Cardiac muscle cell (in vitro differentiated cells and primary cell): ENCODE results near the gene NFKBIZ. TPM values are rescaled to one million over a fixed set of nuclear protein-coding genes. Genes with fewer than 3 reads are reported as not detected.

Experiments
- DNase-seq, 2 donors: peaks; one replicate each; pipeline versions ENCODE4 v3.0.0 to v3.0.0-alpha.2; 2010 to 2017; ENCODE audit warnings: low read depth in 1 of 2, low spot score in 1 of 2
- H3K27ac ChIP-seq: fragments of 200-600 bp; sonication (generic); 2 replicates; pipeline ENCODE4 v1.5.1; 2016
- H3K27me3 ChIP-seq: fragments of 200-600 bp; sonication (generic); 2 replicates; pipeline ENCODE4 v1.6.0; 2016; ENCODE audit warnings: control low read depth
- H3K36me3 ChIP-seq: fragments of 200-600 bp; sonication (generic); 2 replicates; pipeline ENCODE4 v1.5.1; 2016; ENCODE audit warnings: control low read depth
- H3K4me1 ChIP-seq: fragments of 200-600 bp; sonication (generic); 2 replicates; pipeline ENCODE4 v1.8.1; 2017; ENCODE audit warnings: low read depth, mild to moderate bottlenecking, mixed run types
- H3K4me3 ChIP-seq: fragments of 200-600 bp; sonication (generic); 2 replicates; pipeline ENCODE4 v1.5.1; 2016; ENCODE audit warnings: mild to moderate bottlenecking
- H3K9me3 ChIP-seq: fragments of 200-600 bp; sonication (generic); 2 replicates; pipeline ENCODE4 v1.5.1; 2017; ENCODE audit warnings: low read depth, mild to moderate bottlenecking, control low read depth
- CTCF ChIP-seq: IDR thresholded peaks from 2 replicates; pipeline ENCODE4 v1.5.1; 2012; ENCODE audit warnings: low read depth, mild to moderate bottlenecking, low read length
- polyA plus RNA-seq: library from polyadenylated mRNA; unstranded; fragments of >200 nt; fragmentation: Nextera tagmentation; extraction: Ambion mirVana; gene quantifications from 2 replicates; pipeline ENCODE4 v1.2.1, GENCODE V29; 2016
- total RNA-seq: library from RNA; depleted of rRNA; stranded (reverse); fragments of >200 nt; gene quantifications from 2 replicates; pipeline ENCODE4 v1.2.3, GENCODE V29; 2016

NFKBIZ gene
- total and polyA plus RNA-seq, 2 experiments from 2014 or later: 15.4 to 86.5 TPM

GRCh38 chr3:101852983-101853840 is 3.9 kb downstream of the NFKBIZ start:
- Histone ChIP-seq H3K9me3 (no peaks in the 10 kb centered on the region), H3K4me3 (no peak overlapping the region), H3K27me3 (no peaks in the 10 kb centered on the region), H3K27ac (no peak overlapping the region), H3K36me3 (peaks cover 64% of the 10 kb centered on the region), H3K4me1 (peaks cover 14% of the 10 kb centered on the region)
- no peak for DNase-seq
- no peak for TF ChIP-seq CTCF

- no peaks in the 10 kb centered on the region for H3K9me3 ChIP-seq
- H3K4me3 ChIP-seq: no peak overlapping the region
- no peak for TF ChIP-seq CTCF
- no peak for DNase-seq
- no peaks in the 10 kb centered on the region for H3K27me3 ChIP-seq
- H3K36me3 ChIP-seq: peaks cover 71% of the 10 kb centered on the region
- no peak overlapping the region for H3K27ac ChIP-seq
- H3K4me1 ChIP-seq: peaks cover 10% of the 10 kb centered on the region
Observed at GRCh38 chr3:101853982-101854381, 4.7 kb downstream of the NFKBIZ start.

- Histone ChIP-seq H3K27ac (no peak overlapping the region), H3K9me3 (no peaks in the 10 kb centered on the region), H3K4me3 (no peak overlapping the region), H3K27me3 (no peaks in the 10 kb centered on the region), H3K4me1 (peaks cover 10% of the 10 kb centered on the region), H3K36me3 (peaks cover 78% of the 10 kb centered on the region)
- no peak for TF ChIP-seq CTCF
- no peak for DNase-seq
Observed at GRCh38 chr3:101854608-101855304, 5.4 kb downstream of the NFKBIZ start.

GRCh38 chr3:101857301-101857741 is 8.0 kb downstream of the NFKBIZ start:
- H3K9me3 ChIP-seq: no peaks in the 10 kb centered on the region
- no peaks in the 10 kb centered on the region for H3K27me3 ChIP-seq
- peak overlapping the region; percentile 62 for H3K27ac ChIP-seq
- TF ChIP-seq CTCF: no peak
- no peaks in the 10 kb centered on the region for H3K4me1 ChIP-seq
- peak in 1 of 2 donors; percentile 9 for DNase-seq
- no peak overlapping the region for H3K4me3 ChIP-seq
- H3K36me3 ChIP-seq: peaks cover 91% of the 10 kb centered on the region

GRCh38 chr3:101858464-101859030 is 9.2 kb downstream of the NFKBIZ start:
- Histone ChIP-seq H3K27ac (peak overlapping the region; percentile 62), H3K4me3 (no peak overlapping the region), H3K36me3 (peaks cover 78% of the 10 kb centered on the region), H3K27me3 (no peaks in the 10 kb centered on the region), H3K9me3 (no peaks in the 10 kb centered on the region), H3K4me1 (no peaks in the 10 kb centered on the region)
- no peak for TF ChIP-seq CTCF
- DNase-seq: peak in 1 of 2 donors; percentile 15
